Measurements from ENCODE around the gene MCMBP.

The MCMBP gene

DNA sequence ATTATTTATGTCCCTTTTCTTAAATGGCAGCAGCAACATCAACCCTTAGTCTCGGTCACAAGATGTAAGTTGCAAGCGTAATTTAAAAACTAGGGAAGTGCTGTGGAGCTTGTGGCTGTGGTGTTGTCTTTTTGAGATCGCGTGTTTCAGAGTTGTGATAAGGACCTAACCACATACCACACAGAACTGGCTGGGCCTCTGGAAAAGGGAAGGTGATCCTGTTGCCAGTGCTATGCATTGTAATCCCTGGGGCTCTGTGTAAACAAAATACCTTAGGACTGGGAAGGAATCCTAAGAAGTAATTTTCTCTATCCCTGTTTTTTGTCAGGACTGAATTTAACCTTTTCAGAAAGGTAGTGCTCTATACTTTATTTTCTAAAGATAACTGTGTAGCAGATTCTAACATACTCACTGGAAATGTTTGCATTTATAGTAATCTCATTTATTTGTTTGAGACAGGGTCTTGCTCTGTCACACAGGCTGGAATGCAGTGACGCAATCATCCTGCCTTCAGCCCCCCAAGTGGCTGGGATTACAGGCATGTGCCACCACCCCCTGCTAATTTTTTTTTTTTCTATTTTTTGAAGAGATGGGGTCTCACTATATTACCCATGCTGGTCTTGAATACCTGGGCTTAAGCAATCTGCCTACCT, 86.4 kb downstream of the MCMBP start:
- FAIRE-seq (no peak), DNase-seq (ENCODE audit: insufficient read length, low spot score) (no peak)

DNA sequence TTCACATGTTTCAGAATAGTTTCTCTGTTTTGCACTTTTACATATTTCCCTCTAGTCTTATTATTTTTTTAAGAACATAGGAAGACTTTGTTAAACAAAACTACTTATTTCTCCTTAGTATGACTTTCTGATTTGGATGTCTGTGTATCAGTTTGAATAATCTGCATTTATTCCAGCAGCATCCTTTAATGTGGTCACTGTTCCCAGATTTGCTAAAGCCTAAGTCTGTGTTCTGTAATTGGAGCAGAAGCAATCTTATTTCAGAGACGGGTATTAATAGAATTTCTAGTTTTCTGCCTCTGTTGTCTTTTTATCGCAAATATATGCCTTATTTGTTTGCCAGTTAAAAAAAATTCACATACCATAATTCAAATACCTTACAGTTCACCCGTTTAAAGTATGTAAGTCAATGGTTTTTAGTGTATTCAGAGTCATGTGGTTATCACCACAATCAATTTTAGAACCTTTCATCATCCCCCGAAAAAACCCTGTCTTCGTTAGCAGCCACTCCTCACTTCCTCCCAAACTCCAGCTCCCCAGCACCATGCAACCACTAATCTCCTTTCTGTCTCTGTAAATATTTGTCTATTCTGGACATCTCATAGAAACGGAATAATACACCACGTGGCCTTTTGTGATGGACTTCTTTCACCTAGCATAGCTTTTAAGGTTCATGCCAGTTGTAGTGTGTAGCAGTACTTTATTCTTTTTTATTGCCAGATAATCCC, 88.1 kb downstream of the MCMBP start:
- no peak for DNase-seq (ENCODE audit: insufficient read length, low spot score)
- peak; percentile 64 for FAIRE-seq

DNA sequence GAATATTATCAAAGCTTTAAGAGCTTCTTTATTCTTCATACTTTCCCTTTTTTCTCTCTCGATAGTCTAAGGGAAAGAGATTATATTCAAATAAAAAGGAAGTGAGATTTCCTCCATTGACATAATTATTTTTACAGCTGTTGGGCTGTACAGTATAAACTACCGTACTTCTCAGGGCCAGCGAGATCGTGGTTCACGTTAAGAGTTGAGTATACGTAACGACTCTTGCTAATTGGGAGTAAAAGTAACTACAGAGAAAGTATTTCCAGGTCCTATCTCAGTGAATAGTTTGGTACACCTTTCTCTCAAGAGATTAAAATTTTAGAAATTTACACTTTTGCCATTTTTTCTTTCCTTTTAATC, 89.0 kb downstream of the MCMBP start:
- FAIRE-seq, result no peak
- DNase-seq (ENCODE audit: insufficient read length, low spot score), result no peak

DNA sequence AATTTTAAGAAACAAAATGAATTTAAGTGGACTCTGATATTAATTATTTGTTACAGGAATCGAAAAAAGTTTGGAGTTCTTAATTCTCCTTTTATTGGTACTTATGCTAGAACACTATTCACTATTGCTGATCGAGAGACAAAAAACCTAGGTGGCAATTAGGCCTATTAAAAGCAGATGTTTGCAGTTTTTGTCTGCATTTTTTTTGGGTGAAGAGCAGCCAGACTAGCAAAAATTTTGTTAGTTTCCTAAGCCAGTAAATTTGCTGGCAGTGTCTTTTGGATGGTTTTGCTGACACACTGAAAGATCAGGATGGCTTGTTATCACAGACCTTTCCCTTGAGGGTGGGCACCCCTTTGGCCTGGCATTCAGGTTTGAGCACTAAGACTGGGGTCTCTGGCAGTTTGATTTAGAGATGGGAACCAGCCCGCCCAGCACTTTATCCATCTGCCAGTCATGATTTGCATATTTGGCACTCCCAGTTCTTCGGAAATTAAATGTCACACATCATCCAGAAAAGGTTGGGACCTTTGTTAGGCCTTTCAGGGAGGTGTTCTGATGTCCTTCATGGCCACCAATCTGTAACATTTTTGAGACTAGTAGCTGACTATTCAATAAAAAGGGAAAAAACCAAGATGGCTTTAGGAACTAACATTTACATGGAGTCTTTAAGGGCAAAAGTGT, 89.5 kb downstream of the MCMBP start:
- DNase-seq (ENCODE audit: insufficient read length, low spot score) (no peak), FAIRE-seq (no peak)

DNA sequence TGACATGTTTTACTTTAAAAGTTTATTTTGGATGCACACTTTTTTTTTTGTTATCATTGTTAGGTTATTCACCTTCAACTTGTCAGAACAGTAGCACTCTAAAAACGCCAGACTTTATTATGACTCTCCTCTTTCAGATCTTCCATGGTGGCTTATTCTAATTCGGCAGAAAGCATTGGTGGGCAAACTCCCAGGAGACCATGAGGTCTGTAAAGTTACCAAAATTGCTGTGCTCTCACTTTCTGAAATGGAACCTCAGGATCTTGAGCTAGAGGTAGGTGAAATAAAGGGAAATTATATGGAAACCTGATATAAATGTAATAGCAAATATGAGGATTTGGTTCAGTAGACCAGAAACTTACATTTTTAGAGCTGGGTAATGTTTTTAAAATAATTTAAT, 91.1 kb downstream of the MCMBP start:
- no peak for DNase-seq (ENCODE audit: insufficient read length, low spot score)
- FAIRE-seq, result no peak

DNA sequence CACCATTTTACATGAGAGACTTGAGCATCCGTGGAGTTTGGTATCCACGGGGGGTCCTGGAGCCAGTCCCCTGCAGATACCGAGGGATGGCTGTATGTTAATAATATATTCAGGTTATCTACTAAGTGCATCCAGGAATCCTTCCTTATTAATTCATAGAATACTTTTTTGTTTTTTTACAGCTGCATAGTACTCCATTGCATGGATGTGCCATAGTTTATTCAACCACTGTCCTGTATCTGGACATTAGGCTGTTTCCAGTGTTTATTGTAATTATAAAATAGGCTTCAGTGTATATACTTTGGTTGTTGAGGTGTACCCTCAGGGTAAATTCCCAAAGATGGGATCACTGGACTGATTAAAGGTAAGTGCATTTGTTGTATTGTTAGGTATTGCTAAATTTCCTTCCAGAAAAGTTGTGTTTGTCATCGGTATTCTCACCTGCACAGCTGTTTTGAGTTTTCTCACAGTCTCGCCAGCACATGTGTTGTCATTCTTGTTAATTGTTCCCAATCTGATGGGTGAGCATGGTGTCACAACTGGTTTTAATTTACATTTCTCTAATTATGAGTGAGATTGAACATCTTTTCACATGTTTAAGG, 91.7 kb downstream of the MCMBP start:
- FAIRE-seq (no peak), DNase-seq (ENCODE audit: insufficient read length, low spot score) (no peak)
